ENCODE measurements around the gene OR51B5.

- TF ChIP-seq CTCF (IDR thresholded peaks at IDR 0.05 in 4 of 5, conservative IDR thresholded peaks at IDR 0.05 in 1 of 5) (no peak), POLR2A (IDR thresholded peaks at IDR 0.05) (no peak)
Observed at GRCh38 chr11:5345831-5346230, 2.5 kb upstream of the OR51B5 start.

Data from gastrocnemius medialis (tissue), 4 donors.